HEK293T (cell line): ENCODE measurements around the gene TNRC6C.

Experiments
- CTCF ChIA-PET: fragments of 350-600 bp; formaldehyde crosslinking; extraction: SDS; loops from one replicate; lab custom pipeline; 2021; ENCODE audit warnings: antibody characterized with exemption, inconsistent platforms; lab: Yijun Ruan, JAX
- POLR2A ChIA-PET: fragments of 350-600 bp; formaldehyde crosslinking; extraction: SDS; loops from one replicate; lab custom pipeline; 2020; ENCODE audit warnings: antibody characterized with exemption, inconsistent platforms; lab: Yijun Ruan, JAX
- DNase-seq: peaks from one replicate; pipeline ENCODE4 v3.0.0; 2012; ENCODE audit warnings: mixed read lengths; ENCODE audit errors: extremely low spot score
- ARNT ChIP-seq: fragments of 450-650 bp; IDR thresholded peaks from 2 replicates; pipeline ENCODE4 v1.6.1; 2017; ENCODE audit warnings: mild to moderate bottlenecking
- BHLHE40 ChIP-seq: fragments of 450-650 bp; IDR thresholded peaks from 2 replicates; pipeline ENCODE4 v1.6.1; 2016; ENCODE audit warnings: mild to moderate bottlenecking, moderate library complexity, borderline replicate concordance
- CTBP1 ChIP-seq: fragments of 450-650 bp; IDR thresholded peaks from 2 replicates; pipeline ENCODE4 v1.6.1; 2016; ENCODE audit warnings: borderline replicate concordance
- ELF4 ChIP-seq: fragments of 450-650 bp; IDR thresholded peaks from 2 replicates; pipeline ENCODE4 v1.6.1; 2017; ENCODE audit warnings: antibody characterized with exemption
- FOXA1 ChIP-seq: fragments of 450-650 bp; IDR thresholded peaks from 2 replicates; pipeline ENCODE4 v1.6.1; 2016; ENCODE audit warnings: mild to moderate bottlenecking
- FOXK2 ChIP-seq: fragments of 450-650 bp; IDR thresholded peaks from 2 replicates; pipeline ENCODE4 v1.6.1; 2016; ENCODE audit warnings: mild to moderate bottlenecking
- FOXM1 ChIP-seq: fragments of 450-650 bp; IDR thresholded peaks from 2 replicates; pipeline ENCODE4 v1.6.1; 2017; ENCODE audit warnings: mild to moderate bottlenecking, borderline replicate concordance
- HDGF ChIP-seq: fragments of 450-650 bp; IDR thresholded peaks from 2 replicates; pipeline ENCODE4 v1.6.1; 2017; ENCODE audit warnings: antibody characterized with exemption, borderline replicate concordance
- L3MBTL2 ChIP-seq: fragments of 450-650 bp; conservative IDR thresholded peaks from 2 replicates; pipeline ENCODE4 v1.6.1; 2016; ENCODE audit warnings: mild to moderate bottlenecking
- LEF1 ChIP-seq: fragments of 450-650 bp; IDR thresholded peaks from 2 replicates; pipeline ENCODE4 v1.6.1; 2017; ENCODE audit warnings: mild to moderate bottlenecking, borderline replicate concordance
- NFRKB ChIP-seq: fragments of 450-650 bp; IDR thresholded peaks from 2 replicates; pipeline ENCODE4 v1.6.1; 2016; ENCODE audit warnings: mild to moderate bottlenecking, moderate library complexity
- SP1 ChIP-seq: fragments of 450-650 bp; IDR thresholded peaks from 2 replicates; pipeline ENCODE4 v1.6.1; 2017
- SUZ12 ChIP-seq: fragments of 450-650 bp; IDR thresholded peaks from 2 replicates; pipeline ENCODE4 v1.6.1; 2016; ENCODE audit warnings: mild to moderate bottlenecking
- TARDBP ChIP-seq: fragments of 450-650 bp; IDR thresholded peaks from 2 replicates; pipeline ENCODE4 v1.6.1; 2016
- ZNF384 ChIP-seq: fragments of 450-650 bp; IDR thresholded peaks from 2 replicates; pipeline ENCODE4 v1.6.1; 2016
- TF ChIP-seq, protein P1 (sequence below): fragments of 450-650 bp; IDR thresholded peaks from 2 replicates; pipeline ENCODE4 v1.6.1; 2016

Gene TNRC6C

DNA sequence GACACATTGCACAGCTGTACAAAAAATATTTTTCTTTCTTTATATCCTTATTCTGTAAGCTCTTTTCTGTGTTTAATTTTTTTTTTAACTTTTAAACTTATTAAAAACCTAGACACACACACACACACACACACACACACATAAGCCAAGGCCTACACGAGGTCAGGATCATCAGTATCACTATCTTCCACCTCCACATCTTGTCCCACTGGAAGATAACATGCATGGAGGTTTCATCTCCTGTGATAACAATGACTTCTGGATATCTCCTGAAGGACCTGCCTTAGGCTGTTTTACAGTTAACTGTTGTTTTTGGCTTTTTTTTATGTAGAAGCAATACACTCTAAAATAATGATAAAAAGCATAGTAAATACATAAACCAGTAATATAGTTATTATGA, 71.2 kb downstream of the TNRC6C start:
- ChIA-PET CTCF (interaction anchor here (1.0 kb wide), 3 partner anchors 9 to 70 kb away, joined by 3 to 4 read pairs (median 4); no protein-coding TSS in a partner anchor), POLR2A (no interaction called here)
- TF ChIP-seq ARNT (no peak), BHLHE40 (no peak), ELF4 (no peak), FOXA1 (no peak), SP1 (no peak), TARDBP (no peak), CTBP1 (no peak), HDGF (no peak), FOXM1 (no peak), ZNF384 (no peak), FOXK2 (no peak)
- DNase-seq = no peak

DNA sequence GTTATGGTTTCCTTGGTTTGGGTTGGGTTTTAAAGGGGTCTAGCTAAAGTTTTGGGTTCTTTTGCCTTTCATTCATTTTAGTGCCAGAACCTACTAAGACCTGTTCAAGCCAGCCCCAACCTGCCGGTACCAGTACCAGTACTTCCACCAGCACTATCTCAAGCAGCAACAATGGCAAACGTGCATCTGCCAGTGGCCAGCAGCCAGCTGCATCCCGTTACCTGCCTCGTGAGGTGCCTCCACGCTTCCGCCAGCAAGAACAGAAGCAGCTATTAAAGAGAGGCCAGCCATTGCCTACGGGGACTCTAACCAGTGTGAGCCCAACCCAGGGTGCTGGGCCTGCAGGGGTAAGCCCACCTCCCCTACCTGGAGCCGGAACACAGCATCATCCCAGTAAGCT, 72.9 kb downstream of the TNRC6C start:
- no peak for DNase-seq
- TF ChIP-seq FOXK2 (no peak), SUZ12 (no peak), LEF1 (no peak), ARNT (no peak), L3MBTL2 (no peak), SP1 (no peak), ELF4 (no peak), BHLHE40 (no peak), NFRKB (no peak), TARDBP (no peak), HDGF (no peak), CTBP1 (no peak), FOXA1 (no peak)
- TF ChIP-seq, protein P1, sequence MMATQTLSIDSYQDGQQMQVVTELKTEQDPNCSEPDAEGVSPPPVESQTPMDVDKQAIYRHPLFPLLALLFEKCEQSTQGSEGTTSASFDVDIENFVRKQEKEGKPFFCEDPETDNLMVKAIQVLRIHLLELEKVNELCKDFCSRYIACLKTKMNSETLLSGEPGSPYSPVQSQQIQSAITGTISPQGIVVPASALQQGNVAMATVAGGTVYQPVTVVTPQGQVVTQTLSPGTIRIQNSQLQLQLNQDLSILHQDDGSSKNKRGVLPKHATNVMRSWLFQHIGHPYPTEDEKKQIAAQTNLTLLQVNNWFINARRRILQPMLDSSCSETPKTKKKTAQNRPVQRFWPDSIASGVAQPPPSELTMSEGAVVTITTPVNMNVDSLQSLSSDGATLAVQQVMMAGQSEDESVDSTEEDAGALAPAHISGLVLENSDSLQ = no peak
- CTCF ChIA-PET = no interaction called here
- POLR2A ChIA-PET = no interaction called here

DNA sequence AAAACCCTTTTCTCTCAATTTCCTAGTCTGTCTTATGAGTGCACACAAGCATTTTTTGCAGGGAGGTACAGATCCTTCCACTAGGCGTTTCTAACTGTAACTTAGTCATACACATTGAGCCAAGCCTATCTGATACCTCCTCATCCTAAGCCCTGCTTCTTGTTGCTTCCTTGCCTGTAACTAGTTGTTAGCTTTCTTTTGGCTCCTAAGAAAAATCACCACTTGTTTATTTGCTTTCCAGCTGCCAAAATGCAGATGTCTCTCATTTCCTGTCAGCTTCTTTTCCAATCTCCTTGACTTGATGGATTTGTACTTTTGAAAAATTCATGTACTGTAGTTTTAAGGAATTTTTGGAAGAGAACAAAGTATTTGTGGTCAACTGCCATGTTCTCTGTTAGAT, 73.7 kb downstream of the TNRC6C start:
- DNase-seq = no peak
- POLR2A ChIA-PET = no interaction called here
- CTCF ChIA-PET = interaction anchor here (0.6 kb wide), 1 partner anchor 78 kb away, joined by 3 read pairs; no protein-coding TSS in a partner anchor
- TF ChIP-seq LEF1 (no peak), CTBP1 (no peak), ZNF384 (no peak), L3MBTL2 (no peak), HDGF (no peak), FOXA1 (no peak), ELF4 (no peak), SP1 (no peak), FOXK2 (no peak)
- TF ChIP-seq, protein P1 = no peak

DNA sequence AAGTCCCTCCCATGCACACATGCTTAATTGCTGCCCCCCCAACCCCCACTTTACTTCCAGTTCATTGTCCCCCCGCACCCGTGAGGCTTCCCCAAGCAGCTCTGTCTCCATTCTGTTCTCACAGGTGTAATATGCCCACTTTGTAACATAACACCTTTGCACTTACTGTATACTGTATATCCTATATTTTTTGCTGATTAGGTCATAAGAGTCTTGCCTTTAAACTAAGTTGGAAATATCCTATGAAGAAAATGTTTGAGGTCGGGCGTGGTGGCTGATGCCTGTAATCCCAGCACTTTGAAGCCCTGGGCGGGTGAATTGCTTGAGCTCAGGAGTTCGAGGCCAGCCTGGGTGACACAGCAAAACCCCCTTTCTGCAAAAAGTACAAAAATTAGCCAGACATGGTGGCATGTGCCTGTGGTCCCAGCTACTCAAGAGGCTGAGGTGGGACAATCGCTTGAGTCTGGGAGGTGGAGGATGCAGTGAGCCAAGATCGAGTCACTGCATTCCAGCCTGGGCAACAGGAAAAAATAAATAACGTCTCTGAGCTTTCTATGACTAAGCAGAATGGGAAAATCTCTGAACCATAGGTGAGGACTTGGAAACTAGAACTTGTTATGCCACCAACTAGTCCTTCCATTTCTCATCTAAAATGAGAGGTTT, 76.1 kb downstream of the TNRC6C start:
- DNase-seq = no peak
- no peak for TF ChIP-seq FOXM1
- ChIA-PET CTCF (no interaction called here), POLR2A (no interaction called here)

DNA sequence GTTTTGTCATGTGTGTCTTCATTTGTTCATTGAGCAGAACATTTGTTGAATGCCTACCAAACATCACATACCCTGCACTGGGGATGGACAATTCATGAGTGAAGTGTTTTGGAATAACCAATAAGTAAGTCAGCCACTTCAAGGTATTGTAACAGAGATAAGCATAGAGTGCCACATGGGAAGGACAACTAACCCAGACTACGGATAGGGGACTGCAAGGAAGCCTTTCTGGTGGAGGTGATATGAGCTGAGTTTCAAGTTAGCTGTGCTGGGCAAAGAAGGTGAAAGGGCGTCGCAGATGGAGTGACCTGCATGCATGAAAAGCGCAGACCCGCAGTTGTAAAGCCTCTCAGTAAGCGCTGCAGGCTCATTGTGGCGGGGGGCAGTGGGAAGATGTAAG, 78.8 kb downstream of the TNRC6C start:
- no peak for DNase-seq
- POLR2A ChIA-PET = no interaction called here
- CTCF ChIA-PET = interaction anchor here (0.6 to 0.8 kb wide), 2 partner anchors 47 to 441 kb away, joined by 3 read pairs; no protein-coding TSS in a partner anchor
- TF ChIP-seq BHLHE40 = no peak
- TF ChIP-seq FOXA1 = no peak
- no peak for TF ChIP-seq CTBP1
- TF ChIP-seq SP1 = no peak
- TF ChIP-seq, protein P1 = no peak
- no peak for TF ChIP-seq ARNT
- TF ChIP-seq TARDBP = no peak
- no peak for TF ChIP-seq NFRKB

DNA sequence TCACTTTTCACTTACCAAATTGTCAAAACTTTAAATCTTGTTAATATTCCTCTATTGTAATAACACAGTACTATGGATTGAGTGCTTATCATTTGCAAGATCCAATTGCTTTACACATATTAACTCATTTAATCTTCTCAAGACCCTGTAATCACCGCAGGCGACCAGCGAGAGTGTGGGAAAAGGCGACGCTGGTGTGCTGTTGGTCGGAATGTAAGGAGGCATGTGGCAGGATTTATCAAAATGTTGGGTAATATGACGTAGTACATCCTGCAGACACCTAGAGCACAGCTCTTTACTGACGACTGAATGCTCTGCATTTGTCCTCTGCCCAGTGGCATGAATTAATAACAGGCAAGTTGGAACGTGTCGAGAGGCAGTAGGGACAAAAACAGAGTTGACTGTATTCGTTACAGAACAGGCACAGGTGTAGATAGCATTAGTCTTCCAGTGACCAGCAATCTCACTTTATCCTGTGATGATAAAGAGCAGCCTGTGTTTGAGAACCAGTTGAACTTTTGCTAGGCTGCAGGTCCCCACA, 80.3 kb downstream of the TNRC6C start:
- CTCF ChIA-PET = interaction anchor here (1.2 kb wide), 1 partner anchor 19 kb away, joined by 3 read pairs; no protein-coding TSS in a partner anchor
- no peak for TF ChIP-seq NFRKB
- POLR2A ChIA-PET = no interaction called here
- no peak for DNase-seq

DNA sequence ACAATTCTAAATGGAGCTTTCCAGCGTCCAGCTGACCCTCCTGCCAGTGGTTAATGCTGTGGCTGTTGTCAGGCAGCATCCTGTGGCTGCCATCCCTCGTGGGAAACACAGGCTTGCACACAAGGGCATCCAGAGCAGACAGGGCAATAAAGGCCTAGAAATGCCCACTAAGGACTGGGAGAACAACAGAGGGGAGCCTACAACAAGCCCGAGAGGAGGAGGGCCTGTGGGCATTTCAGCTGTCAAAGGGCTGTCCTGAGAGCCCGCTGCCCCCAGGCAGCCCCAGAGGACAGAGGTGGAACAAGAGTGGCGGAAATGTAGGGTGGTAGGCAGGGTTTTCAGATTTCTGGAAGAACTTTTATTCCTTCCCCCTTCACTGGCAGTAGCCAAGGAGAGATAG, 81.1 kb downstream of the TNRC6C start:
- TF ChIP-seq ELF4 (no peak), FOXA1 (no peak), ARNT (no peak), L3MBTL2 (no peak), LEF1 (no peak), CTBP1 (no peak), NFRKB (no peak), FOXK2 (no peak), TARDBP (no peak), ZNF384 (no peak), FOXM1 (no peak), SUZ12 (no peak), BHLHE40 (no peak), HDGF (no peak), SP1 (no peak)
- TF ChIP-seq, protein P1 = no peak
- no peak for DNase-seq
- CTCF ChIA-PET = interaction anchor here (1.2 to 1.6 kb wide), 2 partner anchors 20 to 26 kb away, joined by 3 read pairs; no protein-coding TSS in a partner anchor
- POLR2A ChIA-PET = no interaction called here
